Activated CD4-positive, alpha-beta T cell treated with anti-CD3 and anti-CD28 coated beads, Interleukin-2, Interleukin-4, amounts not matched to agents 100 ng/mL and 50 ng/mL, durations not matched to agents 16 hours and 8 hours (primary cell): ENCODE data around the gene NCBP2.
A peak's percentile ranks its signal among the peaks of the same experiment; 100 is the strongest.

Experiments used
- DNase-seq: peaks from one replicate; pipeline ENCODE4 v3.0.0-alpha.2; 2020; ENCODE audit warnings: low spot score

Gene NCBP2

DNA sequence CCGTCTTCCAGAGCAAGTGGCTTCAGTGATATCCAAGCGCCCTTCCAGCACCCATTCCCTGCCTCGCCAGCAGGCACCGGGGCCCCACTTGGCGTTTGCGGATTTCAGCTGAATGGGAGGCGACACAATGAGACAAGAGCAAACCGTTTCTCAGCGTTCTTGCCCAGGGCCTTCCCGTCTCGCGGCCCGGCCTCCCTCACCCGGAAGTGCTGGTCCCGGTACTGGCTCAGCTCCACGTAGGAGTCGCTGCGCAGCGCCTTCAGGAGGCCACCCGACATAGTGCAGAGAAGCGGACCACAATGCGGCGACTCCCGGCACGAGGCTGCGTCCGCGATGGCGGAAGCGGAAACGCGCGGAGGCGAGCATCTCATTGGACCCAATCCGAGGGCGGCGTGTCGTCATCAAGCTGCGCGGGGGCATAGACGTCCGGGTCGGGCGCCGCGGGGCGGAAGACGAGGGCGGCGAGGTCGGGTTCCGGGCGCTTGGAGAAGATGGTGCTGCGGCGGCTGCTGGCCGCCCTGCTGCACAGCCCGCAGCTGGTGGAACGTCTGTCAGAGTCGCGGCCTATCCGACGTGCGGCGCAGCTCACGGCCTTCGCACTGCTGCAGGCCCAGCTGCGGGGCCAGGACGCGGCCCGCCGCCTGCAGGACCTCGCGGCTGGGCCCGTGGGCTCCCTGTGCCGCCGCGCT is at the start of gene NCBP2:
Gene NCBP2, minus strand, starts transcription at position 303 of the 689 bp plus-strand sequence. Its CDS starts 25 bp downstream, at position 278.
- peak; percentile 99 for DNase-seq

DNA sequence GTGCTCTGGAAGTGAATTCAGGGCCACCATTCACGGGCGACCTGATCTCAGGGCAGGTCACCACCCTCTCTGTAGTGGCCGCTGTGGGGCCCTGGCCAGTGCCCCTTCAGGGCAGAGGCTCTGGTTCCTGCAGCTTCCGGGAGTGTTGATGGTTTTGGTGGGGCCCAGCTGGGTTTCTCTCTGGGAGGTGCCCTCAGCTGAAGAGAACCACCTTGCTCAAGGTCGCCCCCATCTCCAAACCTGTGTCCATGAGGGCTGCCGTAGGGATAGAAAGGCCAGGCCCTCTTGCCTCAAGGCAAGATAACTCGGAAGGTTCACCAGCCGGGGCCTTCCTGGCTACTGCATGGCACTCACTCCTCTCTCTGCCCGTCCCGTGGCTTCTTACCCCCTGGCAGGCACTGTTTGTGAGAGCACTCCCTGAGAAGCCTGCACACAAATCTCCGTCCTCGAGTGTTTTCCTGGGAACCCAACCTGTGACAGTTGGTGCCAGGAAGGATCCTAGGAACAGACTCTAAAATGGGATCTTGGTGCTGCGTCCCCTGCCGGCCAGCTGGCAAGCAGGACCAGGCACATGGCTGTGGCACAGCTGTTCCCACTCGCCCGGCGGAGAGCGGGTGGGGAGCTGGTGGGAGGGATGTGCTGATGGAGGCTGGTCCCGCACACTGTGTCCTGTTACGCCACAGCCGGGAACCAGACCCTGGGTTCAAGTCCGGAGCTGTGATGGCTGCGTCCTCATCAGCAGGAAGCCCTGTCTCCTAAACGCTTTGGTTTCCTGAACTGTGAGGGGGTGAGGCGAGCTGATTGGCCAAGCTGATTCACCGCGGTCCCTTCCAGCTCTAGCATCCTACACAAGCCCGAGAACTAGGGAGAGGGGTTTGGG is 49.5 kb upstream of the NCBP2 start:
- no peak for DNase-seq

DNA sequence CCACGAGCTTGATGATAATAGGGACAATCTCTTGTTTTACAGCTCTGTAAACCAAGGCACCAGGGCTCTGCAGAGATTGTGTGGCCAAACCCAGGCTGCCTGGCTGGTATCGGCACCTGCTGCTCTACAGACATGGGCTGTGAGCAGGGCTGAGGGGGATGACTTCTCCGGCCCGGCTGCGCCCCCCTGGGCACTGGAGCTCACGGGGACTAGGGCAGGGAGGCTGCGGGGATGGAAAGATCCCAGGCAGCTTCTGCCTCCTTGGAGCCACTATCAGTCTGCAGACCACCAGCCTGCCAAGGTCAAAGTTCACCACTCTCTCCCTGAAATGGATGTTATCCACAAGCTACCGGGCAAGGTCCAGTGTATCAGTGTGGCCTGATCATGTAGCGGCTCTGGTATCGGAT is 48.3 kb upstream of the NCBP2 start:
- DNase-seq, result no peak

DNA sequence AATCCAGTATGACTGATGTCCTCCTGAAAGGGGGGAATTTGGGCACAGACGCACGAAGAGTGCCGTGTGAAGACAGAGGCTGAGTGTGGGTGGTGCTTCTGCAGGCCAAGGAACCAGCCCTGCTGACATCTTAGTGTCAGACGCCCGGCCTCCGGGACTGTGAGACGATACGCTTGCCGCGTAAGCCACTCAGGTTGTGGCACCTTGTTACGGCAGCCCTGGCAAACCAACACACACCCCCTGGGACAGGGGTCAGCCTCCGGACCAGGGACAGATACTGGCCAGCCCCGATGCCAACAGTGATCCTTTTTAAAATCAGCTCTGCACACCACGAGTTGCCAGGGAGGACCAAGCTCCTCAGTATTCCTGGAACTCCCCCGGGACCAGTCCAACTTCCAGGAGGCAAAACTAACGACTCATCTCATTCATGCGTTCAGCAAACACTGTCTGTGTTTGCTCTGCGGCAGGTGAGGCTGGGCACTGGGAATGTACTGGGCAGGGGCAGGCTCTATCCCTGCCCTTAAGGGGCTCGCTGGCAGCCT is 47.5 kb upstream of the NCBP2 start:
- no peak for DNase-seq

DNA sequence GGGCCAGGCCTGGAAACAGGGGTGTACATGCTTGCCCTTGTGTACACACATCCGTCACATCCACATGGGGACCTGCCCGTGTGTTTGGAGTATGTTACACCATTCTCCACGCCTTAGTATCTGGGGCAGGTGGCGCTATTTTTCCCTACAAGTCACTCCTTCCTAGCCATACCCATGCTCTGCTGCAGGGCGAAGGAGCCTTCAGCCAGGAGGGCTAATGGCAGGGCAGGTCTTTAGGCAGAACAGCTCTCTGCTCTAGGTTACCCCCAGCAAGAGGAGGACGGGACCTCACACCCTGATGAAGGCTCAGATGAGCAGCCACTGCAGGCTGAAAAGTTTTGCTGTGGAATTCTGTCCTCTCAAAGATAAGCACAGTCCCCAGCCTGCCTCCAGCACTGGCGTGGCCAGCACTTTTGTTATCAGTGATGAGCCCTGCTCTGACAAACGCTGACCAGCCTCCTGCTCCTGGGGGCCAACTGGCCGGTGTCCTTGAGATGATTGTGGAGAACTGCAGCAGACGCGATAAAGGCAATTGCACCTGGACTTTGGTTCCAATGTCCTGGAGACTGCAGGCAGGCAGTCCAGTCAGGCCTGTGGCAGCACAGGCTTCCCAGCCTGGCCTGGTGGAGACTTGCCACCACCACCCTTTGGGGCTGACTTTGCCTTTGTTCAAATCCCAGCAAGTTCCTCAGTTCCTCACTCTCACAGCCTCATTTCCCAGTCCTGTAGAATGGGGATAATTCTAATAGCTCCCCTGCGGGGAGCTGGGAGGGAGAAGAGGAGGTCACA is 46.1 kb upstream of the NCBP2 start:
- DNase-seq, result no peak

DNA sequence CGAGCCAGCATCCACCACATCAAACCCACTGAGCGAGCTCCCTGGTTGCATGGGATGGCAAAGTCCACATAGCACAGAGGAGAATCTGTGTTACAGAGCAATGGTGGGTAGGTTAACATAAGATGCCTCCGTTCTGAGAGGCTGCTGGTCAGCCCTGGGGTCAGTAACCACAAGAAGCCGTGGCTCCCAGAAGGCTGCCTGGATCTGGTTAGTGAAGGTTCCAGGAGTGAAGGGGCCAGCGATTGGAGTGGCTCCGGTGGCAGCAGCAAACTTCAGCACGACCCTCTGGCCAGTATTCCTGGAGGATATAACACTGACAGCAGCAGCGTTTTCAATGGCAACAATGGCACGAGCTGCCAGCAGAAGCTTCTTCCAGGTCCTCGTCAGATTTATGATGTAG is 44.7 kb upstream of the NCBP2 start:
- no peak for DNase-seq

DNA sequence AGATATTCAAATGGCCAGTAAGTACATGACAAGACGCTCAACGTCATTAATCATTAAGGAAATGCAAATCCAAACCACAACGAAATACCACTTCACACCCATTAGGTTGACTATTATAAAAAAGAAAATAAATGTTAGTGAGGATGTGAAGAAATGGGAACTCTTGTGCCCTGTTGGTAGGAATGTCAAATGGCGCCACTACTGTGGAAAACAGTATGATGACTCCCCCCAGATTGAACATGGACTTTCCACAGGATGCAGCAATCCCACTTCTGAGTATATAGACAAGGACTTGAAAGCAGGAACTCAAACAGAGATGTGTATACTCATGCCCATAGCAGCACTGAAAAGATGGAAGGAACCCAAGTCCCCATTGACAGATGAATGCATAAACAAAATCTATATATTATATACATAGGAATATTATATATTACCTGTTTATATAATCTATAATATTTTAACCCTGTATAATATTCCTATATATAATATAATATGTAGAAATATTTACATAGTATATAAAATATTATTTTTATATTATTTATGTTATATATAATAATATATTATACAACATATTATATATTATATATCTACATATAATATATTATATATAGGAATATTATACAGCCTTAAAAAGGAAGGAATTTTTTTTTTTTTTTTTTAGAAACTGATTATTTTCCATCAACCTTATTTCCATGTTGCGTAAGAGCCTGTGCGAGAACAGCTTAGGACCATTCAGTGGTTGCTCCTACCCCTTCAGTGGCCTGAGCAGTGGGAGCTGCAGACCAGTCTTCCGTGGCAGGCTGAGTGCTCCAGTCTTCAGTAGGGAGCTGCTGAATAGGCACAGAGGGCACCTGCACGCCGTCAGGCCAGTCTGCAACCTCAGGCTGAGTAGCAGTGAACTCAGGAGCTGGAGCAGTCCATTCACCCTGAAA is 43.9 kb upstream of the NCBP2 start:
- DNase-seq, result no peak

DNA sequence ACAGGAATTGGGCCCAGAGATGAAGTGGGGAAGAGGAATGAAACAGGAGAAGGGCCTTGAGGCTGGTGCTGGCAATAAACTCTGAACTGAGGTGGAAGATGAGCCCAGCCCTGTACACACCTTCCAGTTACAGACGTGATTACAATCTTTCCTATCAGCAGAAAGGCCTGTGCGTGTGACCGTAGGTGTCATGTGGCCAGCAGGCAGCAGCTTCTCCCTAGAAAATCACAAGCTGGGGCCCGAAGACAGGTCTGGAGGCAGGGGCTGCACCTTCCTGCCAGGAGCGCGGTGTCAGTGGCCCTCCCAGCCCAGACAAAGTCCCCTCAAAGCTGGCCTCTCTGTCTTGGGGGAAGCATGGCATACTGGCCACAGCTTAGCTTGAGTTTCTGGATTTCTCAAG is 43.0 kb upstream of the NCBP2 start:
- no peak for DNase-seq

DNA sequence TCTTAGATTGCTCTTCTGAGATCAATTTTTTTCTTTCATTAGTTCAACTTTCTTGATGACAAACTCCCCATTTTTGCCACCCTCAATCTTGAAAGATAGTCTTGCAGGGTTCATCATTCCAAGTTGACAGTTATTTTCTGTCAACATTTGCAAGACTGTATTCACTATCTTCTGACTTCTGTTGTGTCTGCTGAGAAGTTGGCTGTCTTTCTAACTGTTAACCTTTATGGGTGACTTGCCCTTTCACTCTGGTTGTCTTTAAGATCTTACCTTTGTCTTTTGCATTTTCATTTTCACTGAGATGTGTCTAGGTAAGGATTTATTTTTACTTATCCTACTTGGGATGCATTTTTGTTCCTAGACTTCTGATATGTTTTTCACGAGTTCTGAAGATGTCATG is 40.9 kb upstream of the NCBP2 start:
- no peak for DNase-seq

DNA sequence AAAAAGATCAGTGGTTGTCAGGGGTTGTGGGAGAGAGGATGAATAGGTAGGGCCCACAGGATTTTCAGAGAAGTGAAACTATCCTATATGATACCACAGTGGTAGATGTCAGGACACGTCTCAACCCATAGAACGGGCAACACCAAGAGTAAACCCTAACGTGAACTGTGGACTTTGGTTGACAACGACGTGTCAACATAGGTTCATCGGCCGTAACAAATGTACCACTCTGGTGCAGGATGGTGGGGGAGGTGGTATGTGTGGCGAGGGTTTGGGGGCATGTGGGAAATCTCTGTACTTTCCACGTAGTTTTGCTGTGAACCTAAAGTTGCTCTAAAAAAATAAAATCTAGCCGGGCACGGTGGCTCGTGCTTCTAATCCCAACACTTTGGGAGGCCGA is 39.3 kb upstream of the NCBP2 start:
- DNase-seq, result no peak

DNA sequence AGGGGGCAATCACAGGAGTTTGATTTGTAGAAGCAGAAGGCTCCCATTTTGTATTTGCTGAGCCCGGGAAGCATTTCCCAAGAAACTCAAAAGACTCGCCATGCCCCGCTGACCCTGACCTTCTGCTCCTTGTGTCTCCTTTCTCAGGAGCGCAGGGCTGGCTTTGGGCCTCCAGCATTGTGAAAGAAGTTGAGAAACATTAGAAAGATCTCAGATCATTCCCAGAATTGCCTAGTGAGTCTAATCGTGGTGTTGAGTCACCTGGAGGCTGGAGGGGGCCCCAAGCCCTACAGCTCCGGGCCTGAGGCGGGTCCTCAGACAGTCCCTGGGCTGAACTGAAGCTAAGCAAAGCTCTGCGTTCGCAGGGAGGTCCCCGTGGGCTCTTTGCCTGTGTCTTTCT is 37.2 kb upstream of the NCBP2 start:
- no peak for DNase-seq

DNA sequence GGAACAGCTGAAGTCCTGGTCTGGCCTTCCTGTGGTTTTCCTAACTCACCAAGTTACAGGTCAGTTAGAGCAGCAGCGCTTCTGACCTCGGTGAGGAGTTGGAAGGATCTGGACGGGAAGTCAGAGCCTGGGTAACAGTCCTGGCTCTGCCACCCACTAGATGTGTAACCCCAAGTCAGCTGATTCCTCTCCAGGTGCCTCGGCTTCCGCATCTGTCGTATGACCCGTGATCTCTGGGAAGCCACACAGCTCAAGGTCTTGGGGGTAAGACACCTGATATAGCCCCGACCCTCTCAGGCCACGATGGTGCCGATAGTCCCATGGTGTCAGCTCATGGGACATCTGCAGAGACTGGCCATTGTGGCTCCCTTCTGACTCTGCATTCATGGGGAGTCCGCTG is 34.6 kb upstream of the NCBP2 start:
- no peak for DNase-seq

DNA sequence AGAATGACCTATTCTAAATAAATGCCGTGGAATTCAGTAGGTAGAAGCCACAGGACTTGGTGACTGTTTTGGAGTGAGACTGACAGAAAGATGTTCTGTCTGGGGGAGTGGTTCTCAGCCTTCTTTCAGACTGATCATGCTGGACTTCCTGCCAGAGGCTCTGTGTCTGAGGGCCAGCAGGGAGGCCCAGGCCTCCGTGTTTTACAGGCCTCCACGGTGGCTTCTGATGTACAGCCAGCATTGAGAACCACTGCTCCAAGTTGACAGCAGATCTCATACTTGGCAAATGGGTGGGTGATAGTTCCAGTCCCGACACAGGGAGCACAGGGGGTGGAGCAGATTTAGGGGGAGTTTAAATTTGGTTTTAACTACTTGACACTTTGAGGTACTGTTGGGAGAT is 33.0 kb upstream of the NCBP2 start:
- no peak for DNase-seq

DNA sequence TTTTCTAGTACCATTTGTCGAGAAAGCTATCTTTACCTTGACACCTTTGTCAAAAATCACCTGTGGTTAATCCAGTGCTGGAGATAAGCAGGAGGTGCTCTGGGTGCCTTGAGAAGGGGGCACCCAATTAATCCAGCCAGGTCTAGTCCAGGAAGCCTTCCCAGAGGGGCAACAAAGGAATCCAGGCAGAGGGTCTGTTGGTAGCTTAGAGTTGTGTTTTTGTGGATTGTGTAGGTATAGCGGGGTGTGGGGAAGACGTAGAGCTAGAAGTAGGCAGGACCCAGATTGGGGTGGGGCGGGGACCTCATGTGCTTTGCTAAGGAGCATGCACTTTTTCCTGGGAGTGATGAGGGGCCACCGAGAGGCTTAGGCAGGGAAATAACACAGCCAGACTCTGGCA is 32.3 kb upstream of the NCBP2 start:
- no peak for DNase-seq

DNA sequence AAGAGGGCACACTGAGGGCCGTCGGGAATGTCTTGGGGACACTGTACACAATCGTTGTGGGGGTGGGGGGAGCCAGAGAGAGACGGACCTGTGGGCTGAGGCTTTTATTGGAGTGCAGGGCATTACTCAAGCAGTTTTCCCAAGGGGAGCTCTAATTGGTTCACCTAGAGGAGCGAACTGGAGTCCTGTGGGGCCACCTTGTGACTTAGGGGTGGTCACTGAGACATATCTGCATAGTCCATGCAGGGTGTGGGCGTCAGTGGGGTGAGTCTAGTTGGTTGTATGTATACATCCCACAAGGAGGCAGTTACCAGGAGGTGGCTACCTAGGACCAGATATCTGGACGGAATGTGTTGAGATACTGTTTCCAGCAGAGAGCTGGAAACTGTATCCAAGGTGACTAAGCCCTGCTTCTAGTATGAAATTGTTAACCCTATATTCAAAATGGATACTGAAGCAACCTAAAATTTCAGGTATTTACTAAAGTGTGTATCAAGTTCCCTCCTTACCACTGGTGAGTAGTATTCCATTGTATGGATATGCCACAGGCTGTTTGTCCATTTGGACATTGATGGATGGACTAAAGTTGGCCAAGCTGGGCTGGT is 28.9 kb upstream of the NCBP2 start:
- DNase-seq, result no peak

DNA sequence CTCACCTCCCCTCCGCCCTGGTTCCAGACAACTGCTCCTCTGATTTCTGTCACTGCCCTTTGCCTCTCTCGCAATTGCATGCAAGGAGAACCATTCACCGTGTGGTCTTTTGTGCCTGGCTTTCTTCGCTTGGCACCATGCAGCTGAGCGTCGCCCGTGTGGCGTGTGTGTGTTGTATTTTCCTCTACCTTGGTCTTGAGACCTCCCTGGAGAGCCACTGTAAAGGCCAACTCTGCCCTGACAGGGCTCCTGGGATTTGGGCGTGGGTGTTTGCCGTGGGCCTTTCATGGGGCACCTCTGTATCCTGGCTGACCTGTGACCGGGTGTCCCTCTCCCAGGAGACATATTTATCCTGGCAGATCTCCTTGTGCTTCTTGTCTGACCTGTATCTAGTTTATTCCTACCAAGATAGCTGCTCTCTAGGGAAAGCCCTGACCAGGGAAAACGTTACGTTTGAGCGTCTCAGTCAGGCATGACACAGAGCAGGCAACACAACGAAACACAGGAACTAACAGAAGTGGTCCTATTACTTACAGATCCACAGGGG is 28.3 kb upstream of the NCBP2 start:
- DNase-seq, result no peak

DNA sequence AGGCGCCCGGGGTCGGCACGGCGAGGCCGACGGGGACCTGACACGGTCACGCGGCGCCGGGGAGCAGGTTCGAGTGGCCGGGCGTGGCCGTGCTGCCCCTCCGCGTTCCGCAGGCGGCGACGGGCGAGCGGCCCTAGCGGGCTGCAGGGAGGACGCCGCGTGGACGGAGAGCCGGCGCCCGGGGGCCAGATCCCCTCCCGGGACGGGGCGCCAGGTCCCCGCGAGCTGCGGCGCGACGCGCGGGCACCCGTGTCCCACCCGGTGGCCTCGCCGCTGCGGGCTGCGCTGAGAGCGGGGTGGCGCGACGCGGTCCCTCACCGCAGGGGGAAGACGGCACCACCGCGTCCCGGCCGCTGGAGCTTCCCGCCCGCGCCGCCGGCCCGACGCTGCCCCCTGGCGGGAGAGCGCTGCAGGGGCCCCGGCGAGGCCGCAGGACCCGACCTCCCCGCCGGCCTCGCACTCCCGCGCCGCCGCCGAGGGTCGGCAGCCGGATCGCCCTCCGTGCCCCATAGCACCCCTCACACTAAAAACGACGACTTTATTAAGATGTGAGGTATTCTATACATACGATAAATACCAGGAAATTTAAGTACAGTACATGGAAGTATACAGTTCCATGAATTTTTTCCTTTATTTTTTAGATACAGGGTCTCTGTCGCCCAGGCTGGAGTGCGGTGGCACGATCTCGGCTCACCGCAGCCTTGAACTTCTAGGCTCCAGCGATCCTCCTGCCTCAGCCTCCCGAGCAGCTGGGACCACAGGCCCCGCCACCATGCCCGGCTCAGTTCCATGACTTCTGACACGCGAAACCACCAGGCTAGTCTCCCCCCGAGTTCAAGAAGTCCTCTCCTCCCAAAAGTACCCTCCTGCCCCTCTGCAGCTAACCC is 27.6 kb upstream of the NCBP2 start:
- DNase-seq, result peak; percentile 62

DNA sequence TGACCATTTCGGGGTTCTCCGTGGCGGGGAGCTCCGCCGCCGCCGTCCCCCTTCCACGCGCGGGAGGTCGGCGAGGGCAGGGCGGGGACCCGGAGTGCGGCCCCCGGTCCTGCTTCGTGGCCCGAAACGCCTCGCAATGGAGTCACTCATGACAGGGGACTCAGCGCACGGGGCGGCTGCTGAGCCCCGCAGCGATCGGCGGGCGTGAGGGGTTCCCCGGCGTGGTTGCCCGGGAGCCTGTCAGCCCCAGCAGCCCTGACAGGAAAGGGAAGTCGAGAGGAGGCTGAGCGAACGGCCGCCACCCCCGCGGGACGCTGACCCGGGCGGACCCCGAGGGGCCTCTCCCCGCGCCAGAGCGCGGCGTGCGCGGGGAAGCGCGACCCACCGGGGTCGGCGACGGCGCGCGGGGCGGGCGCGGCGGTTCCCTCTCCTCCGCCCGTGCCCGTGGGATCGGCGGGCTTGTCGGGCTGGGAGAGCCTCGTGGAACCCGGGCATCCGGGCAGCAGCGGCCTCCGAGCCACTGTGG is 26.9 kb upstream of the NCBP2 start:
- DNase-seq, result peak; percentile 34
